Camera-type eye (tissue), 1 donor: ENCODE measurements around the gene TCP11X2. TPM values are rescaled to one million over a fixed set of nuclear protein-coding genes. Genes with fewer than 3 reads are reported as not detected.

Experiments
- total RNA-seq: library from RNA; depleted of rRNA; stranded (reverse); fragments of >200 nt; gene quantifications from one replicate; pipeline ENCODE4 v1.2.3, GENCODE V29; 2014

TCP11X2 gene
- 6.8 TPM for total RNA-seq

GRCh38 chrX:102471762-102472220 lies at the start of gene TCP11X2:
TSS of gene TCP11X2 (minus strand) at chrX:102471812.

GRCh38 chrX:102515975-102516941 lies 44.6 kb upstream of the TCP11X2 start, which contains the start of gene TMSB15A:
TSS of gene TMSB15A (minus strand) at chrX:102516739.

GRCh38 chrX:102439908-102440307 lies 31.7 kb downstream of the TCP11X2 start, which contains the start of gene NXF2B:
TSS of gene NXF2B (minus strand) at chrX:102440008. CDS start at chrX:102380036, 59,972 bp downstream.

Other genes with a start within 250 kb of the TCP11X2 start
- gene NXF2, start 224.6 kb downstream of the TCP11X2 start, total RNA-seq = not detected
- gene NXF2B, start 31.8 kb downstream of the TCP11X2 start, total RNA-seq = 0.44 TPM
- gene TMSB15A, start 44.9 kb upstream of the TCP11X2 start, total RNA-seq = 24.7 TPM
- gene ARMCX5, start 127.7 kb upstream of the TCP11X2 start, total RNA-seq = 33.7 TPM
- 33.8 TPM for gene GPRASP1, start 179.7 kb upstream of the TCP11X2 start, total RNA-seq
- 78.6 TPM for gene GPRASP2, start 240.6 kb upstream of the TCP11X2 start, total RNA-seq
- gene GPRASP3, start 248.9 kb upstream of the TCP11X2 start, total RNA-seq = 24.7 TPM